OCI-LY7 (cell line): ENCODE data around the gene TRIO.

ENCODE experiments used
- EZH2phosphoT487 ChIP-seq: fragments of 200-600 bp; sonication (generic); IDR thresholded peaks from 2 replicates; pipeline ENCODE4 v1.6.1; 2018; ENCODE audit warnings: low read depth, borderline replicate concordance, mild to moderate bottlenecking, mixed run types, antibody characterized with exemption, low read length, moderate library complexity, mixed read lengths
- TF ChIP-seq, protein P1 (sequence below): fragments of 200-600 bp; sonication (generic); conservative IDR thresholded peaks from 2 replicates; pipeline ENCODE4 v1.5.1; 2014; ENCODE audit warnings: mild to moderate bottlenecking, antibody characterized with exemption, low read length, moderate library complexity, mixed read lengths

DNA sequence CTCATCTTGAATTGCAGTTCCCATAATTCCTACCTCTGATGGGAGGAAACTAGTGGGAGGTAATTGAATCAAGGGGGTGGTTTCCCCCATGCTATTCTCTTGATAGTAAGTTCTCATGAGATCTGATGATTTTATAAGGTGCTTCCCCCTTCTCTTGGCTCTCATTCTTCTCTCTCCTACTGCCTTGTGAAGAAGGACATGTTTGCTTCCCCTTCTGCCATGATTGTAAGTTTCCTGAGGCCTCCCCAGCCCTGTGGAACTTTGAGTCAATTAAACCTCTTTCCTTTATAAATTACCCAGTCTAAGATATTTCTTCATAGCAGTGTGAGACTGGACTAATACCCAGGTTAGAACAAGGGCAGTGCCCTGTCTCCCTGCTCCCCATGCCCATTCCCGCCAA, 7.5 kb upstream of the TRIO start:
- TF ChIP-seq, protein P1, sequence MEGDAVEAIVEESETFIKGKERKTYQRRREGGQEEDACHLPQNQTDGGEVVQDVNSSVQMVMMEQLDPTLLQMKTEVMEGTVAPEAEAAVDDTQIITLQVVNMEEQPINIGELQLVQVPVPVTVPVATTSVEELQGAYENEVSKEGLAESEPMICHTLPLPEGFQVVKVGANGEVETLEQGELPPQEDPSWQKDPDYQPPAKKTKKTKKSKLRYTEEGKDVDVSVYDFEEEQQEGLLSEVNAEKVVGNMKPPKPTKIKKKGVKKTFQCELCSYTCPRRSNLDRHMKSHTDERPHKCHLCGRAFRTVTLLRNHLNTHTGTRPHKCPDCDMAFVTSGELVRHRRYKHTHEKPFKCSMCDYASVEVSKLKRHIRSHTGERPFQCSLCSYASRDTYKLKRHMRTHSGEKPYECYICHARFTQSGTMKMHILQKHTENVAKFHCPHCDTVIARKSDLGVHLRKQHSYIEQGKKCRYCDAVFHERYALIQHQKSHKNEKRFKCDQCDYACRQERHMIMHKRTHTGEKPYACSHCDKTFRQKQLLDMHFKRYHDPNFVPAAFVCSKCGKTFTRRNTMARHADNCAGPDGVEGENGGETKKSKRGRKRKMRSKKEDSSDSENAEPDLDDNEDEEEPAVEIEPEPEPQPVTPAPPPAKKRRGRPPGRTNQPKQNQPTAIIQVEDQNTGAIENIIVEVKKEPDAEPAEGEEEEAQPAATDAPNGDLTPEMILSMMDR = no peak
- no peak for TF ChIP-seq EZH2phosphoT487
